HEK293T (cell line): ENCODE results near the gene NPY.
"Not testable (repeated sequence)": the region's sequence is repeated elsewhere in the genome, so short reads cannot be mapped to it uniquely, and the experiment has no call there.

ENCODE experiments used
- CTCF ChIA-PET: fragments of 350-600 bp; formaldehyde crosslinking; extraction: SDS; loops from one replicate; lab custom pipeline; 2021; ENCODE audit warnings: antibody characterized with exemption, inconsistent platforms; lab: Yijun Ruan, JAX
- POLR2A ChIA-PET: fragments of 350-600 bp; formaldehyde crosslinking; extraction: SDS; loops from one replicate; lab custom pipeline; 2020; ENCODE audit warnings: antibody characterized with exemption, inconsistent platforms; lab: Yijun Ruan, JAX
- DNase-seq: peaks from one replicate; pipeline ENCODE4 v3.0.0; 2012; ENCODE audit warnings: mixed read lengths; ENCODE audit errors: extremely low spot score
- ARNT ChIP-seq: fragments of 450-650 bp; IDR thresholded peaks from 2 replicates; pipeline ENCODE4 v1.6.1; 2017; ENCODE audit warnings: mild to moderate bottlenecking
- BHLHE40 ChIP-seq: fragments of 450-650 bp; IDR thresholded peaks from 2 replicates; pipeline ENCODE4 v1.6.1; 2016; ENCODE audit warnings: mild to moderate bottlenecking, moderate library complexity, borderline replicate concordance
- CTBP1 ChIP-seq: fragments of 450-650 bp; IDR thresholded peaks from 2 replicates; pipeline ENCODE4 v1.6.1; 2016; ENCODE audit warnings: borderline replicate concordance
- ELF4 ChIP-seq: fragments of 450-650 bp; IDR thresholded peaks from 2 replicates; pipeline ENCODE4 v1.6.1; 2017; ENCODE audit warnings: antibody characterized with exemption
- FOXA1 ChIP-seq: fragments of 450-650 bp; IDR thresholded peaks from 2 replicates; pipeline ENCODE4 v1.6.1; 2016; ENCODE audit warnings: mild to moderate bottlenecking
- FOXK2 ChIP-seq: fragments of 450-650 bp; IDR thresholded peaks from 2 replicates; pipeline ENCODE4 v1.6.1; 2016; ENCODE audit warnings: mild to moderate bottlenecking
- FOXM1 ChIP-seq: fragments of 450-650 bp; IDR thresholded peaks from 2 replicates; pipeline ENCODE4 v1.6.1; 2017; ENCODE audit warnings: mild to moderate bottlenecking, borderline replicate concordance
- HDGF ChIP-seq: fragments of 450-650 bp; IDR thresholded peaks from 2 replicates; pipeline ENCODE4 v1.6.1; 2017; ENCODE audit warnings: antibody characterized with exemption, borderline replicate concordance
- L3MBTL2 ChIP-seq: fragments of 450-650 bp; conservative IDR thresholded peaks from 2 replicates; pipeline ENCODE4 v1.6.1; 2016; ENCODE audit warnings: mild to moderate bottlenecking
- LEF1 ChIP-seq: fragments of 450-650 bp; IDR thresholded peaks from 2 replicates; pipeline ENCODE4 v1.6.1; 2017; ENCODE audit warnings: mild to moderate bottlenecking, borderline replicate concordance
- NFRKB ChIP-seq: fragments of 450-650 bp; IDR thresholded peaks from 2 replicates; pipeline ENCODE4 v1.6.1; 2016; ENCODE audit warnings: mild to moderate bottlenecking, moderate library complexity
- SP1 ChIP-seq: fragments of 450-650 bp; IDR thresholded peaks from 2 replicates; pipeline ENCODE4 v1.6.1; 2017
- SUZ12 ChIP-seq: fragments of 450-650 bp; IDR thresholded peaks from 2 replicates; pipeline ENCODE4 v1.6.1; 2016; ENCODE audit warnings: mild to moderate bottlenecking
- TARDBP ChIP-seq: fragments of 450-650 bp; IDR thresholded peaks from 2 replicates; pipeline ENCODE4 v1.6.1; 2016
- ZNF384 ChIP-seq: fragments of 450-650 bp; IDR thresholded peaks from 2 replicates; pipeline ENCODE4 v1.6.1; 2016
- TF ChIP-seq, protein P1 (sequence below): fragments of 450-650 bp; IDR thresholded peaks from 2 replicates; pipeline ENCODE4 v1.6.1; 2016

The NPY gene

DNA sequence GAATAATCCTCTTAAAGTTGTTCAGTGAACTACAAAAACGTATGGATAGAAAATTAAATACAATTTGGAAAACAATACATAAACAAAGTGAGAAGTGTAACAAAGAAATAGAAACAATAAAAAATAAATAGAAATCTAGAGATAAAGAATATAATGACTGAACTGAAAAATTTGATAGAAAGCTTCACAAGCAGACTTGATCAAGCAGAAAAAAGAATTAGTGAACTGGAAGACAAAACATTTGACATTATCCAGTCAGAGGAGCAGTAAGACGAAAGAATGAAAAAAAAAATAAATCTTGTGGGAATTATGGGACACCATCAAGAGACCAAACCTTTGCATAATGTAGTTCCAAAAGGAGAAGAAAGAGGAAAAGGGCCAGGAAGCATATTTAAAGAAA lies 32.4 kb upstream of the NPY start:
- ChIA-PET CTCF (no interaction called here), POLR2A (no interaction called here)
- DNase-seq = no peak
- TF ChIP-seq, protein P1, sequence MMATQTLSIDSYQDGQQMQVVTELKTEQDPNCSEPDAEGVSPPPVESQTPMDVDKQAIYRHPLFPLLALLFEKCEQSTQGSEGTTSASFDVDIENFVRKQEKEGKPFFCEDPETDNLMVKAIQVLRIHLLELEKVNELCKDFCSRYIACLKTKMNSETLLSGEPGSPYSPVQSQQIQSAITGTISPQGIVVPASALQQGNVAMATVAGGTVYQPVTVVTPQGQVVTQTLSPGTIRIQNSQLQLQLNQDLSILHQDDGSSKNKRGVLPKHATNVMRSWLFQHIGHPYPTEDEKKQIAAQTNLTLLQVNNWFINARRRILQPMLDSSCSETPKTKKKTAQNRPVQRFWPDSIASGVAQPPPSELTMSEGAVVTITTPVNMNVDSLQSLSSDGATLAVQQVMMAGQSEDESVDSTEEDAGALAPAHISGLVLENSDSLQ = no peak
- no peak for TF ChIP-seq L3MBTL2
- TF ChIP-seq SP1 = no peak
- no peak for TF ChIP-seq FOXA1
- TF ChIP-seq ELF4 = no peak
- TF ChIP-seq BHLHE40 = no peak
- TF ChIP-seq FOXM1 = no peak
- no peak for TF ChIP-seq CTBP1

DNA sequence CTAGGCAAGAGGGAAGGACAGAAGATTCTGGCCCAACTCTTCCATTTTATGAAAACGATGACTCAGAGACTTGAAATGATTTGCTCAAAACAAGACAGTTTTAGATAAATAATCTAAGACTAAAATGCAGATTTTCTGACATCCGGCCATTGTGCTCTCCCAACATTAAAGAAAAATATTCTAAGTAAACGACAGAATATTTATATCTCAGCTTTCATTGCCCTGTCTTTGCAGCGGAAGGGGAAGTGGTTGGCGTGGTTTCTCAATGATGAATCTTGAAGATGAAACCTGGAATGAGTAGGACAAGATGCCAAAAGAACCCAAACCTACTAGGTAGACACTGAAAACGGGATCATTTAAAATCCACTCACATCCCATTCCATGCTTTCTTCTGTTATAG lies 28.9 kb upstream of the NPY start:
- ChIA-PET CTCF (no interaction called here), POLR2A (no interaction called here)
- DNase-seq = no peak
- TF ChIP-seq CTBP1 = no peak
- no peak for TF ChIP-seq BHLHE40
- TF ChIP-seq LEF1 = no peak
- TF ChIP-seq FOXA1 = no peak
- TF ChIP-seq SUZ12 = no peak
- TF ChIP-seq ELF4 = no peak
- TF ChIP-seq FOXM1 = no peak
- no peak for TF ChIP-seq L3MBTL2
- TF ChIP-seq, protein P1 = no peak
- TF ChIP-seq NFRKB = no peak
- TF ChIP-seq ZNF384 = no peak
- no peak for TF ChIP-seq SP1
- TF ChIP-seq FOXK2 = no peak
- TF ChIP-seq ARNT = no peak
- no peak for TF ChIP-seq HDGF
- no peak for TF ChIP-seq TARDBP

DNA sequence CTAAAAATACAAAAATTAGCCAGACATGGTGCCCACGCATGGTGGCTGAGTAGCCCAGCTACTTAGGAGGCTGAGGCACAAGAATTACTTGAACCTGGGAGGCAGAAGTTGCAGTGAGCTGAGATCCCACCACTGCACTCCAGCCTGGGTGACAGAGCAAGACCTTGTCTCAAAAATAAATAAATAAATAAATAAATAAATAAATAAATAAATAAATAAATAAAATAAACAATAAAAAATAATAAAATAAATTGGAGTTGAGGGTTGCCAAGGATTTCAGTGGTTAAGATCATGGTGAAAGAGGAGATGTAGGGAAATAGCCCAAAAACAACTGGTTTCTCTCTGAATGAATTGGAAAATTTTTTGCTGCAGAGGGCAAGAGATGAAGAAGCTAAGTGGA lies 25.7 kb upstream of the NPY start:
- POLR2A ChIA-PET, DNase-seq, CTCF ChIA-PET: not testable (repeated sequence)

DNA sequence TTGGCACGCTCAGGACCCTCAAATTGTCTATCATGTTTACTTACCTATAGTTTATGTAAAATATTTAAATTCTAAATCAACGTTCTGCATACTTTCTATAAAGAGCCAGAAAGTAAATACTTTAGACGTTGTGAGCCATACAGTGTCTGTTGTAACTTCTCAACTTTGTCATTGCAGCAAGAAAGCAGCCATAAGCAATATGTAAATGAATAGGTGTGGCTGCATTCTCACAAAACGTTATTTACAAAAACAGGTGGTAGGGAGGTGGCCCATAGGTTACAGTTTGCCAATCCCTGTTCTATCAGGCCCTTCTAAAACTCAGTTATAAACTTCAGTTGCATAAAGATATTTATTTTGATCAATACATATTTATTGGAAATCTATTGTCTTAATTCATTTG lies 12.1 kb upstream of the NPY start:
- TF ChIP-seq BHLHE40 (no peak), FOXM1 (no peak), LEF1 (no peak), CTBP1 (no peak), L3MBTL2 (no peak), HDGF (no peak)
- TF ChIP-seq, protein P1 = no peak
- ChIA-PET POLR2A (no interaction called here), CTCF (no interaction called here)
- no peak for DNase-seq

DNA sequence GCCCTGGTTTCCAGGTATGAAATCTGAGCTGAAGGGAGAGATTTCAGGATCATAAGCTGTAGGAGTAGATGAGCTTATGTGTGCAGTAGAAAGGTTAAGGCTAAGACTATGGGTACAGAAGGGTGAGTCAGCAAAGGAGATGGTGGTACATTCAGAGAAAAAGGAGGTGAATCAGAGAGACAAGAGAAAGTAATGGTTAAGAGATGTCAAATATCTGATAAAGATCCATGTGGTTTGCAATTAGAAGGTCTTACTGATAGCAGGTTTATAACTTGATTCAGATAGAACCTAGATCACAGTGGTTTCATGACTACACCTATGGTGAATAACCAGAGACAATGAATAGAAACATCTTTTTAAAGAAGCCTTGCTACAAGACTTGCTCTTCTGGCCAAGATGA lies 4.5 kb upstream of the NPY start:
- ChIA-PET CTCF (no interaction called here), POLR2A (no interaction called here)
- no peak for DNase-seq
- TF ChIP-seq ZNF384 (no peak), FOXM1 (no peak), HDGF (no peak)

DNA sequence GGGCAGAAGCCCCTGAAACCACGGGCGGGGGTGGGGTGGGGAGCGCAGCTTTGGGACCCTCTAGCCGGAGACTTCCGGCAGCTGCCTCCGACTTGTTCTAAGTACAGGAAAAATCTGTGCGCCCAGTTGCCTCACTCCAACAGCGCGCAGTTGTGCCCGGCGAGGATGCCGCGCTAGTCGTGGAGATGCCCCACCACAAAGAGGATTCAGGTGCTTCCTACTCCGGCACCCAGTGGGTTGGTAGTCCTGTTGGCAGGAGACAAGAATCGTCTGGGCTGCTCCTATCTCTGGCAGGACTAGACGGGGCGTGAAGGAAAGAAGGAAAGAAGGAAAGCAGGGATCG lies 465 bp upstream of the NPY start:
- ChIA-PET POLR2A (no interaction called here), CTCF (no interaction called here)
- DNase-seq = no peak
- TF ChIP-seq NFRKB = no peak
- no peak for TF ChIP-seq SP1
- TF ChIP-seq ELF4 = no peak
- TF ChIP-seq FOXM1 = no peak
- no peak for TF ChIP-seq TARDBP
- TF ChIP-seq, protein P1 = no peak
- no peak for TF ChIP-seq BHLHE40
- TF ChIP-seq HDGF = no peak
- TF ChIP-seq L3MBTL2 = no peak
- no peak for TF ChIP-seq FOXA1
- TF ChIP-seq FOXK2 = no peak
- TF ChIP-seq CTBP1 = no peak
- no peak for TF ChIP-seq ARNT
- TF ChIP-seq ZNF384 = no peak
- TF ChIP-seq LEF1 = no peak
- TF ChIP-seq SUZ12 = no peak

DNA sequence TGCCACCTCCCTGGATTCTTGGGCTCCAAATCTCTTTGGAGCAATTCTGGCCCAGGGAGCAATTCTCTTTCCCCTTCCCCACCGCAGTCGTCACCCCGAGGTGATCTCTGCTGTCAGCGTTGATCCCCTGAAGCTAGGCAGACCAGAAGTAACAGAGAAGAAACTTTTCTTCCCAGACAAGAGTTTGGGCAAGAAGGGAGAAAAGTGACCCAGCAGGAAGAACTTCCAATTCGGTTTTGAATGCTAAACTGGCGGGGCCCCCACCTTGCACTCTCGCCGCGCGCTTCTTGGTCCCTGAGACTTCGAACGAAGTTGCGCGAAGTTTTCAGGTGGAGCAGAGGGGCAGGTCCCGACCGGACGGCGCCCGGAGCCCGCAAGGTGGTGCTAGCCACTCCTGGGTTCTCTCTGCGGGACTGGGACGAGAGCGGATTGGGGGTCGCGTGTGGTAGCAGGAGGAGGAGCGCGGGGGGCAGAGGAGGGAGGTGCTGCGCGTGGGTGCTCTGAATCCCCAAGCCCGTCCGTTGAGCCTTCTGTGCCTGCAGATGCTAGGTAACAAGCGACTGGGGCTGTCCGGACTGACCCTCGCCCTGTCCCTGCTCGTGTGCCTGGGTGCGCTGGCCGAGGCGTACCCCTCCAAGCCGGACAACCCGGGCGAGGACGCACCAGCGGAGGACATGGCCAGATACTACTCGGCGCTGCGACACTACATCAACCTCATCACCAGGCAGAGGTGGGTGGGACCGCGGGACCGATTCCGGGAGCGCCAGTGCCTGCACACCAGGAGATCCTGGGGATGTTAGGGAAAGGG lies 913 bp downstream of the NPY start:
- TF ChIP-seq SUZ12 = no peak
- DNase-seq = no peak
- POLR2A ChIA-PET = no interaction called here
- CTCF ChIA-PET = no interaction called here
